ENCODE measurements around the gene ACAP3. TPM values are rescaled to one million over a fixed set of nuclear protein-coding genes. Genes with fewer than 3 reads are reported as not detected.

Gene ACAP3
- total RNA-seq, 6 experiments from 2014 or later, result 39.4 to 50.8 (median 42.6) TPM

GRCh38 chr1:1292851-1293250 is 14.9 kb downstream of the ACAP3 start:
- no peak for TF ChIP-seq CTCF (IDR thresholded peaks at IDR 0.05)
- Mint-ChIP-seq H3K36me3 (ENCODE audit: low read depth) (no peaks in the 10 kb centered on the region), H3K4me1 (ENCODE audit: low read depth) (no peaks in the 10 kb centered on the region), H3K27me3 (ENCODE audit: insufficient read depth) (peaks cover 1% of the 10 kb centered on the region), H3K4me3 (no peak overlapping the region), H3K27ac (no peak overlapping the region), H3K9me3 (no peaks in the 10 kb centered on the region)
- no peak for DNase-seq

GRCh38 chr1:1292442-1292779 is 15.3 kb downstream of the ACAP3 start:
- Mint-ChIP-seq H3K4me3 (no peak overlapping the region), H3K27ac (no peak overlapping the region), H3K4me1 (ENCODE audit: low read depth) (no peaks in the 10 kb centered on the region), H3K9me3 (no peaks in the 10 kb centered on the region), H3K27me3 (ENCODE audit: insufficient read depth) (peaks cover 1% of the 10 kb centered on the region), H3K36me3 (ENCODE audit: low read depth) (no peaks in the 10 kb centered on the region)
- TF ChIP-seq CTCF (IDR thresholded peaks at IDR 0.05), result no peak
- DNase-seq, result no peak

- Mint-ChIP-seq H3K36me3 (ENCODE audit: low read depth) (no peaks in the 10 kb centered on the region), H3K27ac (no peak overlapping the region), H3K9me3 (no peaks in the 10 kb centered on the region), H3K4me1 (ENCODE audit: low read depth) (no peaks in the 10 kb centered on the region), H3K27me3 (ENCODE audit: insufficient read depth) (peaks cover 1% of the 10 kb centered on the region), H3K4me3 (no peak overlapping the region)
- DNase-seq, result peak; percentile 37
- TF ChIP-seq CTCF (IDR thresholded peaks at IDR 0.05), result peak; percentile 74
Observed at GRCh38 chr1:1291548-1292441, 15.9 kb downstream of the ACAP3 start.

- Mint-ChIP-seq H3K36me3 (ENCODE audit: low read depth) (no peaks in the 10 kb centered on the region), H3K27ac (no peak overlapping the region), H3K27me3 (ENCODE audit: insufficient read depth) (peaks cover 1% of the 10 kb centered on the region), H3K9me3 (no peaks in the 10 kb centered on the region), H3K4me3 (no peak overlapping the region), H3K4me1 (ENCODE audit: low read depth) (no peaks in the 10 kb centered on the region)
- DNase-seq, result no peak
- no peak for TF ChIP-seq CTCF (IDR thresholded peaks at IDR 0.05)
Observed at GRCh38 chr1:1291023-1291528, 16.7 kb downstream of the ACAP3 start.

- no peaks in the 10 kb centered on the region for H3K4me1 Mint-ChIP-seq (ENCODE audit: low read depth)
- DNase-seq, result peak; percentile 42
- peak; percentile 76 for TF ChIP-seq CTCF (IDR thresholded peaks at IDR 0.05)
Observed at GRCh38 chr1:1290238-1290731, 17.4 kb downstream of the ACAP3 start.

More at GRCh38 chr1:1290238-1290731, 17.4 kb downstream of the ACAP3 start:
- H3K27ac Mint-ChIP-seq, result no peak overlapping the region
- no peaks in the 10 kb centered on the region for H3K9me3 Mint-ChIP-seq
- H3K27me3 Mint-ChIP-seq (ENCODE audit: insufficient read depth), result peaks cover 1% of the 10 kb centered on the region
- no peak overlapping the region for H3K4me3 Mint-ChIP-seq
- no peaks in the 10 kb centered on the region for H3K36me3 Mint-ChIP-seq (ENCODE audit: low read depth)
